ENCODE measurements around the gene POLR2A.

Gene POLR2A

DNA sequence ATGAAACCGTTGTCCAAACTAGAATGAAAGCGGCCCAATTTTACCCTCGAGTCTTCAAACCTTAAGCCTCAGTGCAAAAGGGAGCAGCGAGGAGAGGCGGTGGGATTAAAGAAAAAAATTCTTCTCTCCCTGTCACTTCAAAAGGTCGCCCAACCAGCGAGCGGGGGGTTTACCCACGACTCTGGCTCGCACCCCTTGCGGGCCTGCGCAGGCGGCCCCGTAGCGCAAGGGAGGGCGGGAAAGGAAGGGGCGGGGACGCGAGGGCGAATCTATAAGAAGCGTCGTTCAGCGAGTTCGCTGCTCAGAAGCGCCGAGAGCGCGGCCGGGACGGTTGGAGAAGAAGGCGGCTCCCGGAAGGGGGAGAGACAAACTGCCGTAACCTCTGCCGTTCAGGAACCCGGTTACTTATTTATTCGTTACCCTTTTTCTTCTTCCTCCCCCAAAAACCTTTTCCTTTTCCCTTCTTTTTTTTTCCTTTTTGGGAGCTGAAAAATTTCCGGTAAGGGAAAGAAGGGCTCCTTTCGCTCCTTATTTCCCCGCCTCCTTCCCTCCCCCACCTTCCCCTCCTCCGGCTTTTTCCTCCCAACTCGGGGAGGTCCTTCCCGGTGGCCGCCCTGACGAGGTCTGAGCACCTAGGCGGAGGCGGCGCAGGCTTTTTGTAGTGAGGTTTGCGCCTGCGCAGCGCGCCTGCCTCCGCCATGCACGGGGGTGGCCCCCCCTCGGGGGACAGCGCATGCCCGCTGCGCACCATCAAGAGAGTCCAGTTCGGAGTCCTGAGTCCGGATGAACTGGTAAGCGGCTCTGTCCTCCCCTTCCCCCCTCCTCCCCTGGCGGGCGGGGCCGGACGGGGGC is at the start of gene POLR2A:
POLR2A (plus strand) TSS at position 300 of the 852 bp plus-strand sequence.
- in situ Hi-C loops (cut with MboI; ENCODE audit: low sequenced_read_pairs): no loop called here

DNA sequence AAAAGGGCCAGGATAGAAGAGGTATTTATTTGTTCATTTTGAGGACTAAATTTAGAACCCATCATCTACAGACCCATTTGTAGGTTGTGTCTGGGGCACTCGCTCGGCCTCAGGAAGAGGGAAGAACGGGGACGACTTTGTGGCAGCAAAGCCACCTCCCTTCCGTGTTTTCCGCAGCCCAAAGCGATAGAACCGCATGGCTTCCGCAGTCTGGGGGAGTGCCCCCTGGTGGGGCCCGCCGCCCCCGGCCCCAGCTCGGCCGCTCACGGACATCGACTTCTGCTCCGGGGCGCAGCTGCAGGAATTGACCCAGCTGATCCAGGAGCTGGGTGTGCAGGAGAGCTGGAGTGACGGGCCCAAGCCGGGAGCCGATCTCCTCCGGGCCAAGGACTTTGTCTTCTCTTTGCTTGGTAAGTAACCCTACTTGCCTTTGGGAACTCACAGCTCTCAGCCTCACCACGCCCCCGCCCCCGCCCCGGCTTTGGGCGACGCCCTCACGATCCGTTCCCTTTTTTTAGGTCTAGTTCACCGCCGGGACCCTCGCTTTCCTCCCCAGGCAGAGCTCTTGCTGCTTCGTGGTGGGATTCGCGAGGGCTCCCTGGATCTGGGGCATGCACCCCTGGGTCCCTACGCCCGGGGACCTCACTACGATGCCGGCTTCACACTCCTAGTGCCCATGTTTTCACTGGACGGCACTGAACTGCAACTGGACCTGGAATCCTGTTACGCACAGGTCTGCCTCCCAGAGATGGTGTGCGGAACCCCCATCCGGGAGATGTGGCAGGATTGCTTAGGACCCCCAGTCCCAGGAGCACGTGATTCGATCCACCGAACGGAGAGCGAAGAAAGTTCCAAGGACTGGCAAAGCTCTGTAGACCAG is 48.2 kb upstream of the POLR2A start:
- in situ Hi-C loops (cut with MboI; ENCODE audit: low sequenced_read_pairs): no loop called here

DNA sequence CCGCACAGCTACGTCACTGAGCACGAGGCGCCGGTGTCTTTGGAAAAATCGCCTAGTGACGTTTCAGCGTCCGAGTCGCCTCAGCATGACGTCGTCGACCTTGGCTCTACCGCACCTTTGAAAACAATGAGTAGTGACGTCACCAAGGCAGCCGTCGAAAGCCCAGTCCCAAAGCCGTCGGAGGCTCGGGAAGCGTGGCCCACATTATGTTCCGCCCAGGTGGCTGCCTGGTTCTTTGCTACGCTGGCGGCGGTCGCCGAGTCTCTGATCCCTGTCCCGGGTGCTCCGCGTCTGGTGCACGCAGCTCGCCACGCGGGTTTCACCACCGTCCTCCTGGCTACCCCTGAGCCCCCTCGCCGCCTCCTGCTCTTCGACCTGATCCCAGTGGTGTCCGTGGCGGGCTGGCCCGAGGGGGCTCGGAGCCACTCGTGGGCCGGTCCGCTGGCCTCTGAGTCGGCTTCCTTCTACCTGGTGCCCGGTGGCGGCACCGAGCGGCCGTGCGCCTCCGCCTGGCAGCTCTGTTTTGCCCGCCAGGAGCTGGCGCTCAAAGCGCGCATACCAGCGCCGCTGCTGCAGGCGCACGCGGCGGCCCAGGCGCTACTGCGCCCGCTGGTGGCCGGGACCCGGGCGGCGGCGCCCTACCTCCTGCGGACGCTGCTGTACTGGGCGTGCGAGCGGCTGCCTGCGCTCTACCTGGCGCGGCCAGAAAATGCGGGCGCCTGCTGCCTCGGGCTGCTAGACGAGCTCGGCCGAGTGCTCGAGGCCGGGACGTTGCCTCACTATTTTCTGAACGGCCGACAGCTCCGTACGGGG is 47.4 kb upstream of the POLR2A start:
- in situ Hi-C loops (cut with MboI; ENCODE audit: low sequenced_read_pairs): no loop called here

DNA sequence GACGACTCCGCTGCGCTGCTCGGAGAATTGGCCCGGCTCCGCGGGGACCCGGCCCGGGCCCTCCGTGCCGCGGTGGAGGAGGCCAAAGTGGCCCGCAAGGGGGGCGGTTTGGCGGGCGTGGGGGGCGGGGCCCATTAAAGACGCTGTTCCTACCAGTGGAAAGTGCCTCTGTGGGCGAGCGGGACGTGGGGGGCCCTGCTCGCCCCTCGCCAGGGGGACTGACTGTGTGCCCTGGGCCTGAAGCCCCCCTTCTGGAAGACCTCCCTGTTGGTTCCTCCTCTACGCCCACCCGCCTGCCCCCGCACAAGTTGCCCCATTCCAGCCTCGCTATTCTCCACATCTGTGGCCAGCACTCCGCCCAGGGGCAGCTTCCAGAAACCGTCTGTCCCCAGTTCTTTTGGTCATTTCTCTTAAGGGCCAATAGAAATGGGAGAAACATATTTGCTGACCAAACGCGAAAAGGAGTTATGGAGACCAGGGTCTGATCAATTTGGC is 46.8 kb upstream of the POLR2A start:
- in situ Hi-C loops (cut with MboI; ENCODE audit: low sequenced_read_pairs): no loop called here

DNA sequence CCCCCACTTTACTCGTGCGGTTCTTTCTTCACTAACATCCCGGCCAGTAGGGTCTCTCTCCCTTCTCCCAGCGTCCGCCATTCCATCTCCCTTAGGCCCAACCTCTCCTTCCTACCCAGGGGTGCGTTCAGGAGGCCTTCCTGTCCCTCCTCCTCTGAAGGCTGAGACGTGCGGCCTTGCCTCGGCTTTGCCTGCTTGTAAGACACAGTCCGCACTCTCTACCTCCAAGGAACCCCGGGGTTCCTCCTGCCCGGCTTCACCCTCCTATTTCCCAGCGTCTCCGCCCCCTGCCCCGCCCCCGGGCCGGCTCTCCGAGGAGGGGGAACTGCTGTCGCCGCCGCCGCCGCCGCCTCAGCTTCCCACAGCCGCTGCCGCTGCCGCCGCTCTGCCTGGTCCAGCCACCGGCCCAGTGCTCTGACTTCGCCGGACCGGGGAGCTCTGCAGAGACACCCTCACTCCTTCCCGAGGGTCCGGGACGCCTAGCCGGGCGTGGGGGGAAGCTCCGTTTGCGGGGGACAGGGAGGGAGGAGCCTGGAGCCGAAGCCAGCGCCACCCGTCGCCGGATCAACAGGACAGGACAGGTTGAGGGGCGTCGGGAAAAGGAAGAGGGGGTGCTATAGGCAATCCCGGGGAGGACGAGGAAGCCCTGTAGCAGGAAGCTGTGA is 46.1 kb upstream of the POLR2A start:
- in situ Hi-C loops (cut with MboI; ENCODE audit: low sequenced_read_pairs): no loop called here

DNA sequence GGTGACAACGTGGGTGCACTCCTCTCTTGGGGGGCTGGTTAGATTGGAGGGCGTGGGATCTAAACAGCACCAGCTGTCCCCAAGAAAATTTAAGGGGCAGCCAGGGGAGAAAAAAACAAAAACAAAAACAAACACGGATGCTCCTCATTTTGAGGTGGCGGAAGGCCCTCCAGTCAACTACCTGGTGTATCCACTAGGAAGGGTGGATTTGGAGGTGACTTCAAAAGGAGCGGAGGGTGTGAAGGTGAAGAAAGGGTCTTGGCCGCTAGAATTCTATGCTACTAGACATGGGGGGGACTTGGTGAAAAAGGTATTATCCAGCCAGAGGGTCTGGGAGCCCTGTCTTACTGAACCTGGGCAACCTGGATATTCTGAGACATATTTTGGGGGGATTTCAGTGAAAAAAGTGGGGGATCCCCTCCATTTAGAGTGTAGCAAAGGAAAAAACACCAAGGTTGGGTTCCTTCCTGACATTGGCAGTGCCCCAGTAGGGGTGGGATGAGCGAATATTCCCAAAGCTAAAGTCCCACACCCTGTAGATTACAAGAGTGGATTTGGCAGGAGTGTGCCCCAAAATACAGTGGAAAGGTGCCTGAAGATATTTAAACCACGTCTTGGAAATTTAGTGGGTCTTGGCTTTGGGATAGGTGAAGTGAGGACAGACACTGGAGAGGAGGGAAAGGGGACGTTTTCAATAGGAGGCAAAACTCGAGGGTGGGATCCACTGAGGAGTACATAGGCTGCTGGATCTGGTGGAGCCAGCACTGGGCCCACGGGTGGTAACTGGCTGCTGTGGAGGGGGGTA is 45.3 kb upstream of the POLR2A start:
- in situ Hi-C loops (cut with MboI; ENCODE audit: low sequenced_read_pairs): no loop called here

DNA sequence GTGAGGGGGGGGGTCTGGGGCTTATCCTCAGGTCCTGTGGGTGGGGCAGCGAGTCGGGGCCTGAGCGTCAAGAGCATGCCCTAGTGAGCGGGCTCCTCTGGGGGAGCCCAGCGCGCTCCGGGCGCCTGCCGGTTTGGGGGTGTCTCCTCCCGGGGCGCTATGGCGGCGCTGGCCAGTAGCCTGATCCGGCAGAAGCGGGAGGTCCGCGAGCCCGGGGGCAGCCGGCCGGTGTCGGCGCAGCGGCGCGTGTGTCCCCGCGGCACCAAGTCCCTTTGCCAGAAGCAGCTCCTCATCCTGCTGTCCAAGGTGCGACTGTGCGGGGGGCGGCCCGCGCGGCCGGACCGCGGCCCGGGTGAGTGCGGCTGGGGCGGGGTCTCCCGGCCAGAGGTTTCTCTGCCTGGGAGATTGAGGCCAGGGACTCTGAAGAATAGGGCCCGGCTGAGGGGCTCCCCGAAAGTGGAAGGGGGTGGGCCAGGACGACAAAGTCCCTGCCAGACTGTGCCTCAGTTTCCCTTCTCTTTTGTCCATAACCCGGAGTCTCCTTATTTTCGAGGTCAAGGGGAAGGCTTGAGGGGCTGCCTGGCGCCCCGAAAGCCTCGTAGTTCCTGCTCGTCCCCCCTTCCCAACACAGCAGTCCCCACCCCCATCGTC is 44.6 kb upstream of the POLR2A start, which contains the start of gene FGF11:
FGF11 (plus strand) TSS at position 51 of the 651 bp plus-strand sequence; CDS start at position 160, 109 bp downstream.
- in situ Hi-C loops (cut with MboI; ENCODE audit: low sequenced_read_pairs): no loop called here

DNA sequence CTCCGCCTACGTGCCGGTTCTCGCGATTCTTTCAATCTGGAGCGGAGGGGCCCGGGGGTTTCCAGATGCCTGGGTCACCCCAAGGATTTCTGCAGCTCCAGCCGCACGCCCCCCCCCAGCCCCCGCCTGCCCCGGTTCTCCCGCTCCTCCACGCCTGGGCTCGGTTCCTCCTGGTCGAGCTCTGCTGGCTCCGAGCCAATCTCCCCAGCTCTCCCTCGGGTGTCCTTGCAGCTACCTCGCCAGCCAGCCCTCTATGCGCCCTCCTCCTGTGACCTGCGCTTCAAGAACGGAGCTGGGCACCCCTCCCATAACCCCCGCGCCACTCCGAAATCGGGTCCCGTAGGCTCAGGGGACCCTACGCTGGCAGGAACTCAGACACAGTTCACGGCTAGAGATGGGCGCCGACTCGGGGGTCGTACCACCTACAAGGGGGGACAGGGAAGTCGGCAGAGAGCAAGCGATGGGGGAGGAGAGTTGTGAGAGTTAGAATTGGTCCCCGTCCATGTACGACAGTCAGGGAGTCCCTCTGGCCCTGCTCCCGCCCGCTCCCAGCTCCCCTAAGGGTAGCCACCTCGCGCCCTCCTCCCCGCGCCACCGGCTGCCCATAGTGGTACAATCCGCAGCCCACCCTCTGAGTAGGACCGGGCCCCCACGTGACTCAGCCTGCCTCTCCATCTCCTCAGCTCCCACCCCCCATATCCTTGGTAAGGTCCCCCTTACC is 43.9 kb upstream of the POLR2A start:
- in situ Hi-C loops (cut with MboI; ENCODE audit: low sequenced_read_pairs): no loop called here

DNA sequence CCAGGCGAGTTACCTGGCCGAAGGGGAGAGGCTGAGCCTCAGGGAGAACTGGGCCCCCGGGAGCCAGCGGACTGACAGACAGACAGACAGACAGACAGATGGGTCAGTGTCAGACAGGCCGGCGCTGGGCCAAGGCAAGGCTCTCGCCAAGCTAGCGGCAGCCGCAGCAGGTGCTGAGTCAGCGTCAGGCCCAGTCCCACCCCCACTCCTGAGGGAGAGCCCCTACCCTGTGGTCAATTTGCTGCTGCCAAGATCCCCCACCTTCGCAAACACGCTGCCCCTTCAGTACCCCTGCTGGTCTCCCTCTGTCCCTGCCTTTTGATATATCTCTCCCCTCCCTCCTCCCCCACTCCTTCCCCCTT is 43.4 kb upstream of the POLR2A start:
- in situ Hi-C loops (cut with MboI; ENCODE audit: low sequenced_read_pairs): no loop called here

DNA sequence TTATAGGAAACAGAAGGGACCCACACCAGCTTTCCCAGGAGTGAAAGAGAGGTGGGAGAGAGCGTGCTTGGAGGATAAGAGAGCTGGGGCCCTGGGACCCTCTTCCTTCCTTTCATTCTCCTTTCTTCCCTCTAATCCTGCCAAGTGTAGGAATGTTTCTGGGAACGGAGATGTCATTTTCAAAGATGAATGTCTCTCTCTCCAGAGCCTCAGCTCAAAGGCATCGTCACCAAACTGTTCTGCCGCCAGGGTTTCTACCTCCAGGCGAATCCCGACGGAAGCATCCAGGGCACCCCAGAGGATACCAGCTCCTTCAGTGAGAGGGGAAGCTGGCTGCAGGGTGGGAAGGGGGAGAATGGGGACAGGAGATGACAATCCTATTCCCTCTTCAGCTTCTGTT is 42.9 kb upstream of the POLR2A start:
- in situ Hi-C loops (cut with MboI; ENCODE audit: low sequenced_read_pairs): no loop called here

DNA sequence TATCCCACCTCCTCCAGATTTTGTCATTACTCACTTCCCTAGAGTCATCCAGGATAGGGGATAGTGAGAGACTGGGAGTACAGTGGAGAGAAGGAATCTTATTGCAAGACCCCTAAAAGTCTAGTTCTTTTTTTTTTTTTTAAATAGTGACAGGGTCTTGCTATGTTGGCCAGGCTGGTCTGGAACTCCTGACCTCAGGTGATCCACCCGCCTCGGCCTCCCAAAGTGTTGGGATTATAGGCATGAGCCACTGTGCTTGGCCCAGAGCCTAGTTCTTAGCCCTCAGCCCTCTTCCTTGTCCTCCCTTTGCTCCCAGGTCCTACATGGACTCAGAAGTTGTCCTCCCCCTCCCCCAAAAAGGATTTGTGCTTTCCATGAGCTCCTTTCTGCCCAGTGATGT is 42.0 kb upstream of the POLR2A start:
- in situ Hi-C loops (cut with MboI; ENCODE audit: low sequenced_read_pairs): no loop called here

DNA sequence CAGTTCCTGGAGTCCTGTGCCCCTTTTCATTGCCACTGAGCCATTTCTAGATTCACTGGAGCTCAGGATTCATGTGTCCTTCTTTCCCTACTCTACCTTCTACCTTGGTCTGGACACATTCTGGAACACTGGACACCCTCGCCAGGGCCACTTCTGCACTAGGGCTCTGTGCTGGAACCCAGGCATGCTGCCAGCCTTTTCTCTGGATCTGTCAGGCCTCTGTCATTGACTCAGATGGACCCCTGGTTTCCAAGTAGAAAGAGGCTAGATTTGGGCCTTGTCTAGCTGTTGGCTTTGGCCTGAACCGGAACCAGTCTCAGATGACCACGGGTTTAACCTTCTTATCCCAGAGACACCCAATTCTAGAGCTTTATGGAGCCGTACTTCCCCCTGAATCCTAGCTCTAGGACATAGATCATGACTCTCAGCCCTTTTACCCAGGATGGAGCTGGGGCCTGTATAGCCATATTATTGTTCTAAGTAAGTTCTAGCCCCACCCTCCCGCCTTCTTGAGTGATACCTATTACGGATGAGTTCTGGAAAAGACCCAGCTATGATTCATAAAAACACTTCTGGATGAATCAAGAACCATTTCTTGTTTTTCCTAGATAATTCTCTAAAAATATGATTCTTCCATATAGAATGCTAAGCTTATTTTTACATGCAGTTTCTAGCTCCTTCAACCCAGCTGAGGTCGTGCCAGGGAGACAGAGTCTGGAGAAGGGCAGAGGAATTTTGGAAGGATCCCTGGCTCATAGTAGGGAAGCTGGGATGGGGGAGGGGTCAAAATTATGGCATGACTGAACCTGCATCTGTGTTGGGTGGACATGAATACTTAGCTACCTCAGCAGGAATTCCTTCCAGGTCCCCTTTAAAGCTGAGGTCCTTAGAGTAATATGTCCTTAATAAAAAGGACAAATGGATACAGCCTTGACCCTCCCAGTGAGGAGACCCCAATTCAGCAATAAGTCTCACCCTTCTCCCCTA is 40.4 kb upstream of the POLR2A start:
- in situ Hi-C loops (cut with MboI; ENCODE audit: low sequenced_read_pairs): no loop called here

DNA sequence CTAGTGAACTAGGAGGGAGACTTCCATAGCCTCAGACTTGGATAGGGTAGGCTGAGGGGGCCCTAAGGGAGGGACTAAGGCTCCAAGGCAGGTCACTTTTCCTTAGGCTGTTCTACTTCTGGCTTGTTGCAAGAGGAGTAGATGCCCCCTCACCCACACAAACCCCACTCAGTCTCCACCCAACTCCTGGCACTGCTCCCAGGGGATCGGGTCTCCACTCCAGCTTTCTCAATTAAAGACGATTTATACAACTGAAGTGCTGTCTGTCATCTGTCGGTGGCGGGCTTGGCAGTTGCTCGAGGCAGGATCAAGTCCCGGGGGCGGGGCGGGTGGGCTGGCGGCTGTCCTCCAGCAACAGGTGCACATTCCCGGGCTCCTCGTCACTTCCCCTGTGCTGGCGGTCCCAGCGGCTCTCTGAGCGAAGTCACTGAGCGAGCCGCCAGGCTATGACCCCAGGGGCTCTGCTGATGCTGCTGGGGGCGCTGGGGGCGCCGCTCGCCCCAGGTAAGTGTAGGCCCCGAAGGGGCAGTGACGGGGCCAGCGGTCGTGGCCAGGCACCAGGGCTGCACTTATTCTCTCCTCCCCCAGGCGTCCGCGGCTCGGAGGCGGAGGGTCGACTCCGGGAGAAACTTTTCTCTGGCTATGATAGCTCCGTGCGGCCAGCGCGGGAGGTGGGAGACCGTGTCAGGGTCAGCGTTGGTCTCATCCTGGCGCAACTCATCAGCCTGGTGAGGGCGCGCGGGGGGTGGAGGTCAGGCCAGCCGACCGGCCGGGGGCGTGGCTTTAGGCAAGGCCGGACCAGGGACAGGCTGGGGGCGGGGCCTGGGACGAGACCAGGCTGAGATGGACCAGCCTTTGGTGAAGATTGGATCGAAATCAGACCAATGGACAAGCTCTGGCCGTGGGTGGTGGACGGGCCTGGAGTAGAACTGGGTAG is 39.2 kb upstream of the POLR2A start, which contains the start of gene CHRNB1:
CHRNB1 (plus strand) TSS at position 380 of the 937 bp plus-strand sequence; CDS start at position 447, 67 bp downstream.
- in situ Hi-C loops (cut with MboI; ENCODE audit: low sequenced_read_pairs): no loop called here

DNA sequence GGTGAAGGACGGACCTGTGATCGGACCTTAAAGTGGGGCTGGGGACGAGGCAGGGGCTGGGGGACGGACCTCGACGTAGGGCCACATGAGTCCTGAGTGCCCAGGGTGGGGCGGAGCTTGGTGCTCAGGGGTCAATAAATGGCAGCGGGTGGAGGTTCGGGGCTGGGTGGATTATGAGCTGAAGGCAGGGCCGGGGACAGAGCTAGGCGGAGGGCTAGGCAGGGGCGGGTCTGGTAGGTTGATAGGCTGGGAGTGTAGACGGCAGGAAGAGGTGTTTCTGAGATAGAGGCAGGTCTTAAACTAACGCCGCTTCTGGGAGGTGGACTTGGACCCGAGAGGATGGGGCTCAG is 38.6 kb upstream of the POLR2A start:
- in situ Hi-C loops (cut with MboI; ENCODE audit: low sequenced_read_pairs): no loop called here

DNA sequence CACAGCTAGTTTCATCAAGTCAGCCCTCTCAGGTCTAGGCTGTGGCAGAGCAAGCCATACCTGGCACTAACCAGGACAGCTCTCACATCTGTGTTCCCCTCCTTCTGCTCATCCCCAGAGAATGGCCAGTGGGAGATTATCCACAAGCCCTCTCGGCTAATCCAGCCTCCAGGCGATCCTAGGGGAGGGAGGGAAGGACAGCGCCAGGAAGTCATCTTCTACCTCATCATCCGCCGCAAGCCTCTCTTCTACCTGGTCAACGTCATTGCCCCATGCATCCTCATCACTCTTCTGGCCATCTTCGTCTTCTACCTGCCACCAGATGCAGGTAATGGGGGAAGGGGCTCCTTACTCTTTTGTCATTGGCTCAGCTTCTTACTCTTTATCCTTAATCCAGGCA is 35.7 kb upstream of the POLR2A start:
- in situ Hi-C loops (cut with MboI; ENCODE audit: low sequenced_read_pairs): no loop called here

DNA sequence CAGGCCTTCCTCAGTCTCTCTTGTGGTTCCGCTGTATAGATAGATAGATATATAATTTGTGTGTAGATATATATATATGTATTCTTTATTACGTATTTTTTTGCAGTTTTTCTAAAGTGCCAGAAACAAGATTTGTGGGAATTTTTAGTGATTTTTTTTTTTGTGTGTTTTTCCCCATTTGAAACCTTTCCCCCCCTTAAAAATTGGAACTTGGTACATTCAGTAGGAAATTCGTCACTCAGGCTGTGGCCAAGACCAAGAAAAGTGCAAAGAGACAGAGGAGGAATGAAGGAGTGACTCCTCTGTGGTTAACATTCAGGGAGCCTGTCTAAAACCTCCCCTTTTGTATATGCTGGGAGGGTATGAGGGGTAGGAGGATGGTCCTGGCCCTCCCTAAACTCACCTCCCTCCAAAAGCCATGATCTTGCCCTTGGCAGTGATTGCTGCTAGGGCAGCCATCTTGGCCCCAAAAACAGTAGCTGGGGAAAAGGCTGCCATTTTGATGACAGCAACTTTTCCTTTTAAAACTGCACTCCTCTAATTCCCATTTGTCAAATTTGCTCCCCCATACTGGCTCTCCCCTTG is 24.1 kb upstream of the POLR2A start:
- in situ Hi-C loops (cut with MboI; ENCODE audit: low sequenced_read_pairs): no loop called here
